NCI-H446 (cell line): Measurements from ENCODE around the gene PIKFYVE.
"Not testable (repeated sequence)": the region's sequence is repeated elsewhere in the genome, so short reads cannot be mapped to it uniquely, and the experiment has no call there.

Experiments used
- DNase-seq, 2 experiments: peaks; one replicate each; lab custom pipeline; 2025; lab: John Stamatoyannopoulos, UW

The PIKFYVE gene

GRCh38 chr2:208265801-208266552 lies at the start of gene PIKFYVE:
Gene PIKFYVE (plus strand): TSS chr2:208266255. CDS start chr2:208271520, 5,265 bp downstream.
- DNase-seq: peak; percentile 90 to 98

GRCh38 chr2:208221873-208222272 lies 44.2 kb upstream of the PIKFYVE start:
- DNase-seq: not testable (repeated sequence)

- no peak for DNase-seq
Measured at GRCh38 chr2:208222351-208222750, 43.7 kb upstream of the PIKFYVE start.

GRCh38 chr2:208224802-208225201 lies 41.3 kb upstream of the PIKFYVE start:
- no peak for DNase-seq

GRCh38 chr2:208227581-208228232 lies 38.3 kb upstream of the PIKFYVE start:
- no peak for DNase-seq

- DNase-seq: no peak
Measured at GRCh38 chr2:208228476-208228875, 37.6 kb upstream of the PIKFYVE start.

- DNase-seq: no peak
Measured at GRCh38 chr2:208234786-208235185, 31.3 kb upstream of the PIKFYVE start.

- DNase-seq: no peak
Measured at GRCh38 chr2:208235860-208236259, 30.2 kb upstream of the PIKFYVE start.

GRCh38 chr2:208239770-208240493 lies 26.1 kb upstream of the PIKFYVE start:
- DNase-seq: no peak

- no peak for DNase-seq
Measured at GRCh38 chr2:208240619-208241209, 25.3 kb upstream of the PIKFYVE start.

GRCh38 chr2:208244422-208244821 lies 21.6 kb upstream of the PIKFYVE start:
- no peak for DNase-seq

- DNase-seq: no peak
Measured at GRCh38 chr2:208245746-208246145, 20.3 kb upstream of the PIKFYVE start.

GRCh38 chr2:208248601-208249000 lies 17.5 kb upstream of the PIKFYVE start:
- DNase-seq: no peak

- no peak for DNase-seq
Measured at GRCh38 chr2:208249296-208249695, 16.8 kb upstream of the PIKFYVE start.

GRCh38 chr2:208250388-208250787 lies 15.7 kb upstream of the PIKFYVE start:
- no peak for DNase-seq

GRCh38 chr2:208251098-208251497 lies 15.0 kb upstream of the PIKFYVE start:
- no peak for DNase-seq

GRCh38 chr2:208252716-208253492 lies 13.2 kb upstream of the PIKFYVE start:
- no peak for DNase-seq

- no peak for DNase-seq
Measured at GRCh38 chr2:208253600-208254117, 12.4 kb upstream of the PIKFYVE start.

- DNase-seq: peak; percentile 54 to 81
Measured at GRCh38 chr2:208254118-208254870, 11.8 kb upstream of the PIKFYVE start.

GRCh38 chr2:208254871-208255556 lies 11.0 kb upstream of the PIKFYVE start, which contains the start of gene IDH1:
Gene IDH1 (minus strand): TSS chr2:208255071. CDS start chr2:208251551, 3,520 bp downstream.
- DNase-seq: peak; percentile 90 to 98
